Occipital lobe (tissue), 2 donors: ENCODE measurements around the gene CXCL3. TPM values are rescaled to one million over a fixed set of nuclear protein-coding genes. Genes with fewer than 3 reads are reported as not detected.

Experiments used
- DNase-seq: peaks from one replicate; lab custom pipeline; 2025; lab: John Stamatoyannopoulos, UW
- total RNA-seq: library from RNA; depleted of rRNA; stranded (reverse); fragments of >200 nt; gene quantifications from one replicate; pipeline ENCODE4 v1.2.3, GENCODE V29; 2014

CXCL3 gene
- total RNA-seq, 1 donor from 2014 or later, result 1.2 TPM

DNA sequence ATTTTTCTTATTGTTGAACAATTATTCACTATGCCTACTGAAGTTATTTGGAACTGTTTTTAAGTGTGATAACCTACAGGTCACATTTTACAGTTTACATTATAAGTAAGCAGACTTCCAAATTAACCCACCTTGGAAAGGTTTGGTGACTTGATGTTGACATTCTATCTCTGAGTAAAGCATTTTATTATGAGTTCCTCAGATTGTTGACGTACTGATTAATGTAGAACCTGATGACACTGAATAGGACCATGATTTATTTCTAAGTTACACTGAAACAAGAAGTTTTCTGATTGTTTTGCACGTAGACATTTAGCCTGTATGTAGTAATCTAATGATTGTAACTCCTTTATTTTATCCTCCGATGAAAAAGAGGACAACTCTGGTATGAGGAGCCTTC, 17.0 kb upstream of the CXCL3 start:
- DNase-seq, result no peak

DNA sequence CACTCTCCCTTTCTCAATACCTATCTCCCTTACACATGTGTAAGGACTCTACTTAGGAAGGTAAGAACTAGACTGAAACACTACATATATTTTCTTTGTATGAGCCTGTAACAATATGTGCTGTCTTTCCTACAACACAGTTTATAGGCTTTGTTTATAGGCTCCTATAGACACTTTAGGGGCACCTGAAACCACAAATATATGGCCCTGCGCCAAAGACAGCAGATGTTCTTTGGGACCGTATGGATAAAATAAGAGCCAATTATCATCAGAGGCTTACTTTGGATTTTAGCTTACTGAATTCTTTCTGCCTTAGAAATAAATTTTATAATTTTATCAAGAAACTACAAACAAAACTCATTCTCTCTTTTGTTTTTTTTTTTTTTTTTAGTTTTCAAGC, 16.6 kb upstream of the CXCL3 start:
- DNase-seq, result no peak

DNA sequence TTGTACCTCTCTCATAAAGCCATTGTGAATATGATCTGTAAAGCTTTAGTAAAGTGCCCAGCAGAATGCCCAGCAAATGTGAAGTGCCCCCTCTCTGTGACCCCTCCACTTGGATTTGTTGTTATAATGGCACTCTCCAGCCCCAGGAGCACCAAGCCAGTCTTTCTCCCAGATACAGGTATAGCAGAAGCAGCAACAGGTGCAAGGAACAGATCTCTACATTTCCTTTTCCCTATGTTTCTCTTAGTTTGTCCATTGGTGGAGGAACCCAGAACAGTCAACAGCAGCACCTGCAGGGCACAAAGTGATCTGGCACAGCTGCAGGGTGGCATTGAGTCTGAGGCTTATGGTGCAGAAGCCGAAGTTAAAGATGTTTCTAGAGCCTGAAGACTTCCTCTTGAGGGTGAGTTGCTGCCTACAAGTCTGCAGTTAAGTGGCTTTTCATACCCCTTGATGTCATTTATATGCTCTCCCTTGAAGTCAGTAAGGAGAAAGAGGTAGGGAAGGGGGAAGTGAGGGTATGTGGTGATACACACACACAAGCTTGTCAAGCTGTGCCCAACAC, 16.1 kb upstream of the CXCL3 start:
- DNase-seq, result no peak

DNA sequence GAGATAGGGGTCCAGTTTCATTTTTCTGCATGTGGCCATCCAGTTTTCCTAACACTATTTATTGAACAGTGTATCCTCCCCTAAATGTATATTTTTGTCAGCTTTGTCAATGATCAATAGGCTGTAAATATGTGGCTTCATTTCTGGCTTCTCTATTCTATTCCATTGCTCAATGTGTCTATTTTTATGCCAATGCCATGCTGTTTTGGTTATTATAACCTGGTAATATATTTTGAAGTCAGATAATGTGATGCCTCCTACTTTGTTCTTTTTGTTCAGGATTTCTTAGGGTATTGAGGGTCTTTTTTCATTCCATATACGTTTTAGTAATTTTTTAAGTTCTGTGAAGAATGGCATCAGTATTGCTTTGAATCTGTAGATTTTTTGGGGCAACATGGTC, 8.7 kb upstream of the CXCL3 start:
- no peak for DNase-seq

DNA sequence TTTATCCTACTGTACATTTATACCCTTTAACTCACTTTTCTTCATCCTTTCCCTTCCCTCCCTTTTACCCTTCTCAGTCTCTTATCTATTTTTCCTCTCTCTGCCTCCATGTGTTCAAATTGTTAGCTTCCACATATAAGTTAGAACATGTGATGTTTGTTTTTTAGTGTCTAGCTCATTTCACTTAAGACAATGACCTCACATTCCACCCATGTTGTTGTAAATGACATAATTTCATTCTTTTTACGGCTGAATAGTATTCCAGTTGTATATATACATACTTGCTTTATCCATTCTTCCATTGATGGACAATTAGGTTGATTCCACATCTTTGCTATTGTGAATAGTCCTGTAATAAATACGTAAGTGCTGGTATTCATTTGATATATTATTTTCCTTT, 7.3 kb upstream of the CXCL3 start:
- DNase-seq, result no peak

DNA sequence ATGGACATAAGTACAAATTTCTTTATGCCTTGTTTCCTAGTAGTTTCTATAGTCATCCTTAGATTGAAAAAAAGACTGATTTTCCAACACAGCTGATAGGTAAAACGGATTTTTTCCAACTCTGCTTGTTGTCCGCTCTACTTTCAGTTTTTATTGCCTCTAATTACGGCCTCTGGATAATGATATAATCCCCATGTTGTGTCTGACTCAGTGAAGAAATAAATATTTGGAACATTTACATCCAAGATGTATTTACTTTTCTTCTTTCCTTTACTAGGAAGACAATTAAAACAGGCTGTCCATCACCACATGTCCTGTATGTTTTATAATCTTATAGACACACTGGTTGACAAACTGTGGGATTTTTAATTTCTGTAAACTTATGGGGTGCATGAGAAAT, 6.8 kb upstream of the CXCL3 start:
- no peak for DNase-seq

DNA sequence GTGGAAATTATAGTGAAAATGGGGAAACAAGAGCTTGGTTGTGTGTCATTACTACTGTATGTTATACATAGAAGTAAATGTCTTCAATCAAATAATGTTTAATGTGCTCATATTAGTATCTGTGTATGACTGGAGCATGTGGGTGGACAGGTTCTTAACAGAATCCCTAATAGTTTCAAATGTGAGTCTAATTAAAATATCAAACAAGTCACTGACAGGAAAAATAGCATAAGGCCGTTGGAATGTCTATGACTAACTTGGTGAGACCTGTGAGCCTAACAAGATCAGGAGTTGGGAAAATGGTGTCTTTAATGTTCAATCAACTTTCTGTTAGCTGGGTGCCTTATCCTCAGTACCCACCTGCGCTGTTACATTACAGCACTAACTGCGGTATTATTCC, 6.2 kb upstream of the CXCL3 start:
- DNase-seq, result no peak

DNA sequence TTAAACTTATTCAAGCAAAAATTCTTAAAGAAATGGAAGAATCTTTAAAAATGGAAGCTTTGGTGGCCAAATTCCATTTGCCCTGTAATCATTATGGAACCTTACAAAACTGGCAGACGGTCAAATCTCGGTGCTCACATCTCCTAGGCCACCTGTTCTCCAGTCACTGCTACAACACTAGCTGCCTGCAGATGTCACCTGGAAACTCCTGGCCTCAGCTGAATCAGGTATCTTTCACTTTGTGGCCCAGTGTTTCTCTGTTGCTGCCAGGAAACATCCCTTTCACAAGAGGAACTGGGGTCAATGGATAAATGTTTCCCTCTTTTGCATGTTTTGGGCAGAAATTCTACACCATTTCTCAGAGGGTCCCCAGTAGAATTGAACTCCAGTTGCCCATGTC, 4.2 kb upstream of the CXCL3 start:
- DNase-seq, result no peak

DNA sequence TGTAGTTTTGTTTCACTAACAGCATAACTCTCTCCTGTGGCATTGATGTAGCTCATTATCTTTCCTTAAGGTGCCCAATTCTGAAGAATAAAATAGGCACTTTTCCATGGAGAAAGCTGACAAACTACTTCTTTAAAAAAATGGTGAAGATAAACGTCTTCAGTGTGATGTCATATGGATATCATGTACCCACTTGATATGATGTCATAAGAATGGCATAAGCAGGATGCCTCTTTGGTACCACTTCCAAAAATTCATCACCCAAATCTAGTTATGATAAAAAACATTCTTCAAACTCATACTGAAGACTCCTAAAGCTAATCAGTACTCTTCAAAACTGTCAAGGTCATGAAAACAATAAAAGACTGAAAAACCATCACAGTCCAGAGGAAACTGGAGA, 2.9 kb upstream of the CXCL3 start:
- no peak for DNase-seq

DNA sequence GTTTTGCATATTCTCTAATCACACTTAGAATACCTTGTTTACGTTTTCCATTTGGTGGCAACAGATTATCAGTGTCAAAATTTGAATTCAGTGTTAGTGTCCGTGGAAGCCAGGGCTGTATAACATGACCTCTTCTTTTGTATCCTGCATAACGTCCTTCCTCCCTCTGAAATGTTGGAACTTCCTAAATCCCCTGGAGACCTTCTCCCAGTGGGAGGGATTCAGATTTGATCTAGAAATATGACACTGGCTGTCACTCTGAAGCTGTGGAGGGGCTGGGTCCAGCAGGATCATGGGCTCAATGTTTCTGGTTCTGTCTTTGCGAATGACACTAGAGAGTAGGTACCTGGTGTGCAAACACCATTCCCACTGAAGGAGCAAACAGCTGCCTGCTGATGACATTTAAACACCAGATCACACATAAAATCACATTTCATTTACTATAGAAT, 850 bp upstream of the CXCL3 start:
- DNase-seq, result no peak

DNA sequence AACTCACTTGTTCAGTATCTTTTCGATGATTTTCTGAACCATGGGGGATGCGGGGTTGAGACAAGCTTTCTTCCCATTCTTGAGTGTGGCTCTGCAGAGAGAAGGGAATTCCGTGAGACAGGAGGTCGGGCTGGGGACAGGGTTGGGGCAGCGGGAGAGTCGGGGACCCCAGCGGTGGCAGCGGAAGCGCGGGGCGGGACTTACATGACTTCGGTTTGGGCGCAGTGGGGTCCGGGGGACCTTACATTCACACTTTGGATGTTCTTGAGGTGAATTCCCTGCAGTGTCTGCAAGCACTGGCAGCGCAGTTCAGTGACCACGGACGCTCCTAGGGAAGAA, 434 bp downstream of the CXCL3 start:
- no peak for DNase-seq

DNA sequence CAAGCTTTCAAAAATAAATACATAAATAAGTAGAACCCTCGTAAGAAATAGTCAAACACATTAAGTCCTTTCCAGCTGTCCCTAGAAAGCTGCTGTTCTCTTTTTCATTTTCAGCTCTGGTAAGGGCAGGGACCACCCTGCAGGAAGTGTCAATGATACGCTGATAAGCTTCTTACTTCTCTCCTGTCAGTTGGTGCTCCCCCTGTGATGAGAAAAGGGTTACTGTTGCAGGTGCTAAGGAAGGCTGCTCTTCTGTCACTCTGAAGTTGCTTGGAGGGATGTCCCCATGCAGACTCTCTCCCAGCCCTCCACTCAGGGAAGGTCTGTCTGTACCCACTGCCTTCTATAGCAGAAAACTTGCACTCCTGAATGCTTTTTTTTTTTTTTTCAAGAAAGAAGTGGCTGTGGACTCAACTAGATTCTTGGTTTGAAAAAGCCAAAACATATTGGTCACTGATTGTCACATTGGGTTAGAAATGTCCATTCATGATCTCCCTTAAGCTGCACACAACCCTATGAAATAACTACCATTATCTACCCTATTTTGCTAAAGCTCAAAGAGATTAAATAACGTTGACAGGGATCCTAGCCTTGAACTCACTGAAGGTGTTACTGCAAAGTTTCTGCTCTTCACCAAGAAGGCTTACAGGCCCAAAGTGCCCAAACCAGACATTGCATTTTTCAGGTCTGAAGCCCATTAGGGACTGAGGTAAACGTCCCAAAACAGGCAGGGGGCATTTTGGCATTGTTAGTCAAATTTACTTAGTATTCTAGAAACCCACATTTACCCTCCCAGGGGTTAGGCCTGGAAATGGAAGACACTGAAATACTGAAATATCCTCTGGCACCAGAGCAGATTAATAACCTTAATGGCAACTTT, 1.2 kb downstream of the CXCL3 start:
- no peak for DNase-seq

DNA sequence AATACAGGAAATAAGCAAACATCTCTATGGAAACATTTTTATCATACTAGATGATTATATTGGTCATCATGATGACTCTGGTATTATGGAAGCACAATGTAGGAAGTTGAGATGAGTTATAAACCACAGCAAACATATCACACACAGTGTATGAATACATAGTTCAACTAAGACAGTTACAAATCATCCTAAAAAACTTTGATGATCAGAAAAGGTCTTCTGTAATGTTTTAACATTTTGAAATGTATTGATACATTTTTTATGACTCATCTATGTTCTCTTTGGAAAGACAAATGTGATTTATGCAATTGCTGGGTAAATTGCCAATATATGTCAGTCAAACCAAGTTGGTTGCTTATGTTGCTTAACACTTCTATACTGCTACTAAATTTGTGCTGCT, 4.8 kb downstream of the CXCL3 start:
- no peak for DNase-seq

DNA sequence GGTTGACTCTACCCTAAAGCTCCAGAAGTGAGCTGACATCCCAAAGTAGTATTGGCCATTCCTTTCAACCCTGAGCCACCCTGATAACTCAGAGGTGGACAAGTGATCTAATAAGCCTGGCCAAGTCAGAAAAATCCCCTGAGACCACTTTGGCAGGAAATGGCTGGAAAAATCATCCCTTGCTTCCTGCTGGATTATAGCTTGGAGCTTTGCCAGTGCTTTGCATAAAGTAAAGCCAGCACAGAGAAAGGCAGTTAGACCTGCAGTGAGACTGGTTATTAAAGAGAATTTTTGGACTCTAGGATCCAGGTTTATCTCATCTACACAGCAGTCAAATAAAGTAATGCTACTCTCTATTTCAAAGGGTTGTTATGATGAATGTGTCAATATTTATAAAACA, 6.4 kb downstream of the CXCL3 start:
- DNase-seq, result no peak

DNA sequence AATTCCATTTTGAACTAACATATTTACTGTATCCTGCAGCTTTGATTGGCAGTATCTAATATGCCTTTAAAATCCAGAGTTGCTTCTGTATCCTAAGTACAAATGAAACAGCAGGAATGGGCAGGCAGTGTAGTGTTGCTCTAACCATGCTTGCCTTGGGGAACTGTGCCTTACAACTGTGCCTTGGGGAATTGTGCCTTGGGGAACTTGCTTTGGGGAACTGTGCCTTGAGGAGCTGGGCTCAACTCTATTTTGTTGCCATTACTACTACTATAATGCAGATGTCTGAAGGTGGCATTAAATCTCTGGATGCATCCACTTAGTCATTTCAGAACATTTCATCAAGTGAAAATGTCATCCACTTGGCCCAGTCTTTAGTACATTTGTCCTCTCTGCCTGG, 6.9 kb downstream of the CXCL3 start:
- no peak for DNase-seq

DNA sequence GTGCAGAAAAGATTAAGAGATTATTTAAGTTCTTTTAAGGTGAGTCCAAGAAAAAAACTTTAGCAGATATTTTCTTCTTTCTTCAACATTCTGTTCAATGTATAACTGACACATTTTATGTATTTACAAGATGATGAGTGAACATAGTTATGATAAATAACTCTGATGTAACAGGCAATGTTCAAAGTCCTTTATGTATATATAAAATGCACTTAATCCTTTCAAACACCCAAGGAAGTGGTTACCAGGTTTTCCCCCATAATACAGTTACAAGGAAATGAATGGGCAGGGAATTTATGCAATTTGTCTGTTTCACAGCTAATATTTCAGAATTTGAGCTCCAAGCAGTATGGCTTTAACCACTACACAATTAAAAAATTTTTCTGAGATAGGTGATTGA, 8.2 kb downstream of the CXCL3 start:
- DNase-seq, result no peak

DNA sequence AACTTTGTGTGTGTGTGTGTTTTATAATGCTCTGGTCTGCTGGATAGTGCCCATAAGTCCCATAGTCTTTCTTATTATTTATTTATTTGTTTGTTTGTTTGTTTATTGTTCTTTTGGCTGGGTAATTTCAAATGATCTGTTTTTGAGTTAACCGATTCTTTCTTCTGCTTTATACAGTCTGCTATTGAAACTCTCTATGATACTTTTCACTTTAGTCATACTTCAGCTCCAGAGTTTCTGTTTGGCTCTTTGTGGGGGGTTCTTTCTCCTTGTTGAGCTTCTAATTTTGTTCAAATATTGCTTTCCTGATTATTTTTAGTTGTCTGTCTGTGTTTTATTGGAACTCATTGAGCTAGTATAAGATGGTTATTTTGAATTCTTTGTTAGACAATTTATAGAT, 10.0 kb downstream of the CXCL3 start:
- DNase-seq, result no peak

DNA sequence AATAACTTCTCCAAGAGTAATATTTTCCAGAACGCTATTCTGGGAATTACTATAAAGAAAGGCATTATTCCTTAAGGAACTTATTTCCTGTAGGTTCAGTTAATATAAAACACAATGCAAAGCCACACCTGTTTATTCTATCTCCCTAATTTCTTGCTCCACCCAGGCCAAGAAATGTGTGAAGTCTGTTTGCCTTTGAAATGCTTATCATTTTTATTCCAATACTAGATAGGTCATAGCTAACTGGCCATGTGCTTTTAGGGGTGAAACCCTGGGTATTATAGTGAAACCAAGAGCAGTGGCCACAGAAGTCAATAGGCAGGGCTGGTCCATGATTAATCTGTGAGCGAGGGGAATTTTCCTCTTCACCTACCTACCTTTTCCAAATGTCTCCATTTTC, 14.8 kb downstream of the CXCL3 start:
- DNase-seq, result no peak

DNA sequence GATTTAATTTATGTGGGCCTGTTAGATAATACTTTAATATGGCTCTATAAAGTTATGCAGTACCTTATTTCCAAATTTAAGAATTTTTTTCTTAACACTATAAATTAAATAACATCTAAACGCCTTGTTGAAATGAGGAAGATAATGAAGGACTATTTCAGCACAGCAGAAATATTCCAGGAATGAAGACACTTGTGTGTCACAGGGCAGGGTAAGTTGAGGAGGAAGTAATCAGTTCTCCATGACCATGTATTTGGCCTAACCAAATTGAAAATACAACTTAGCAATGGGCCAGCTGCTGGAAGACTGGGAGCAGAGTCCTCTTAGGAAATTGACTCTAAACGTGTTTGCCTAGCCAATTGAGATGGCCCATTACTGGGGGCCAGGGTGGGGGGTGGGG, 16.9 kb downstream of the CXCL3 start:
- no peak for DNase-seq

DNA sequence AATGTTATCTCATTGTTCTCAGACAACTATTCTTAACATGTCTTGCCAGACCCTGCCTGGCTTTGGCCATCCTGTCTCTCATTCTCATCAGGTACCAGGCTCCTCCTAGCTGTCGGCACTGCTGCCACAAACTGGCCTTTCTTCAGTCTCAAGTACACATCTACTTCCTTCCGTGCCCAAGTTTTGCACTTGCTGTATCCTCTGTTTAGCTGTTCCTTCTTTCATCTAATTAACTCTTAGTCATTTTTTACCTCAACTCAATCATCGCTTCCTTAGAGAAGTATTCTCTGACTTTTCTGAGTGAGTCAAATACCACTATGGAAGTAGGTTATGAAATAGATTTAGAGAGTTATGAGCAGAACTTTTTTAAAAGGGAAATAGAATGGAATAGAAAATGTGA, 19.7 kb downstream of the CXCL3 start:
- no peak for DNase-seq

DNA sequence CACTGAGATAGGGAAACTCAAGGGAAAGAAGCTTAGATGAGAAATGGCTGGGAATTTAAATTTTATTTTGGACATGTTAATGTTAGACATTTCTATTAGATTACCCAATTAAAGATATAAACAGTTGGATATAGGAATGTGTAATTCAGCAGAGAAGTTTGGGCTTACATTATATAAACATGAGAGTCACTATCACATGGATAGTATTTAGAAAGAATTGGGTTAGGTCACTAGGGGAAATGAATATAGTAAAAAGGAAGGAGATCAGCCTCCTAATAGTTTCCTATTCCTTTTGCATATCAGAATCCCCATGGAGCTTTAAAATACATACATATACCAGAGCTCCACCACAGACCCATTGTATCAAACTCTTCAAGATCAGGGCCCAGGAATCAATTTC, 20.4 kb downstream of the CXCL3 start:
- DNase-seq, result no peak

DNA sequence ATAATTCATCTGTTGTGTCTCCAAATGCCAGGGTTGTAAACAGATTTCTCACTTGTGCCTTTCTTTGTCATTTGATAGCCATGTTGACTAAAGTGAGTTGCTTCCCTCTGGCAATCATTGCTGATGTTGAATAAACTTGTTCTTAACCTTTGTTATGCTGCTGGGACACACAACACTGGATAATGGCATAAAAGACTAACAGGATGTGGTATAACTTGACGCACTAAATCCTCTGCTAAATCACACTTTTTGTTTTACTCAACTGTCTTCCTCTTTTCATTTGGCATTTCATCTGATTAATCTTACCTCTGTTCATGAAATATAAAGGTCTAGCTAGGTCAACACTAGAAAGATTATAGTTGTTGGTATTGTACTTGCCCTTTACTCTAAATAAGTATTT, 22.4 kb downstream of the CXCL3 start:
- DNase-seq, result no peak

DNA sequence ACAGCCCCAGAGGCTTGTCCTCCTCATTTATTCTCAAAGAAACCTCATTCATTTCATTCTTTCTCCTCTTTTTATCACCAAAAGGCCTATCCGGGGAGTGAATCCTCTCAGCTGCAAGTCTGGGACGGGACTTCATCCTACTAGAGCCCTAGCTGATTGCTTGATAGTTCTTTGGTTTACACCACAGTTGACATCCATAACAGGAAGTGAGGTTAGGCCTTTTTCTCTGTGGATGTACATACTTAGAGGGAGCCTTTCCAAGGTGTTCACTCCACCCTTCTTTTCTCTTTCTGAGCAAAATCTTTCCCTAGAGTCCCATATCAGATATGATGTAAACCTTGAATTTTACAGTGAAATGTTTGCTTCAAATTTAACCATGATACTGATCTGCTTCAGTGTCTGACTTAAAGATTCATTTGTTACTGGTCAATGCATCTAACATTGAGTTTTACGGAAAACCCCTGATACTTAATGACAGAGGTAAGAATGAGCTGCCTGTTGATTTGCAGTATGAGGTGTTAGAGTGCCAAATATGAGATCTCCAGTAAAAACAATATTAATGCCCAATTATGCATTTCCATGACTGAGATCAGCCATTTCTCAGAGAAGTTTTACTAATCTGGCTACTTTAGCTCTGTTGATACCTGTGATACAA, 23.2 kb downstream of the CXCL3 start:
- DNase-seq, result no peak
